ENCODE results near the gene IFI30.

GRCh38 chr19:18156268-18156667, 17.3 kb upstream of the IFI30 start:
- TF ChIP-seq CTCF (conservative IDR thresholded peaks at IDR 0.05 in 1 of 2, IDR thresholded peaks at IDR 0.05 in 1 of 2; ENCODE audit: extremely low read depth in 1 of 2, insufficient read depth in 1 of 2, low read depth in 1 of 2, low read length in 2 of 2) = no peak
- TF ChIP-seq EZH2 (IDR thresholded peaks at IDR 0.05; ENCODE audit: borderline replicate concordance, low read length) = no peak
